Vagina (tissue), 2 donors: ENCODE results near the gene PHLDB2.

Experiments
- POLR2A ChIP-seq, 2 donors: fragments of 450-650 bp; IDR thresholded peaks; one replicate each; pipeline ENCODE4 v1.6.1; 2017; ENCODE audit warnings: antibody characterized with exemption in 2 of 2, mild to moderate bottlenecking in 2 of 2, moderate library complexity in 2 of 2
- POLR2AphosphoS5 ChIP-seq, 2 donors: sonication (generic); formaldehyde crosslinking; IDR thresholded peaks; one replicate each; pipeline ENCODE4 v1.9.0; 2017; ENCODE audit warnings: antibody characterized with exemption in 2 of 2, mild to moderate bottlenecking in 2 of 2, low read depth in 1 of 2; ENCODE audit not compliant: insufficient read depth in 1 of 2
- TF ChIP-seq, protein P1 (sequence below), 3 experiments: fragments of 450-650 bp in 2 of 3; fragments of 200-600 bp in 1 of 3; sonication (generic) in 1 of 3; IDR thresholded peaks; one replicate each; pipeline ENCODE4 v1.5.1; 2017 to 2019; ENCODE audit warnings: antibody characterized with exemption in 3 of 3, mild to moderate bottlenecking in 2 of 3, moderate library complexity in 2 of 3

DNA sequence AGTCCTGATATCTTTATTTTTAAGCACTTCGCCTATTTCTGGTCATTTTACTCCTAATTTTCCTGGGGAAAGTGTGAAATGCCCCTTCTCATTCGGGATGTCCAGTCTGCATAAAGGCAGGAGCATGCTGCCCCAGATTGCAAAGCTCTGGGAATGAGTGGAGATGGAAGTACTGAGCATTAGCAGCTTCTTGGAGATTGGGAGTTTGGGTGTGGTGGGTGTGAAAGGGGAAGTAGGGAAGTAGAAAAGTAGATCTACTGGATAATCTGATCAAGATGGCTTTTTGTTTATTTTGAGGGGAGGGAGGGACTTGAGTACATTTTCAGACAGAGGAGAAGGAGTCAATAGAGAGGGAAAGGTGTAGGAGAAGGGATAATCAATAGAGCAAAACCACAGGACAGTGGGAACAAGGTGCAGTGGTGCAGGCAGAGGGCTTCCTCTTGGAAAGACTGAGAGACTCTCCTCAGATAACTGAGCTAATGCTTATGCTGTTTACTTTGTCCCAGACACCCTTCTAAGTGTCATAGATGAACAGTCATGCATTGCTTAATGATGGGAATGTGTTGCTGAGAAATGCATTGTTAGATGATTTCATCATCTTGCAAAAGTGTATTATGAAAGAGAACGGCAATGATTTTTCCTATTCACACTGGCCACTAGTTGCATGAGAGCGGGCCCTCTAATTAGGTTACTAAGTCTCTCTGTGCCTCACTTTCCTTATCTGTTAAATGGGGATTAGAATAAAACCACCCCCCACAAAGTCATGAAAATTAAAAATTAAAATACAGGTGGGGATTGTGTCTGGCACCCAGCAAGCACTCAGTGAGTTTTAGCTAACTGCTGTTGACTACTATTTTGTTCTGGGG, 45.5 kb downstream of the PHLDB2 start:
- no peak for TF ChIP-seq POLR2A (IDR thresholded peaks at IDR 0.05)
- TF ChIP-seq, protein P1, sequence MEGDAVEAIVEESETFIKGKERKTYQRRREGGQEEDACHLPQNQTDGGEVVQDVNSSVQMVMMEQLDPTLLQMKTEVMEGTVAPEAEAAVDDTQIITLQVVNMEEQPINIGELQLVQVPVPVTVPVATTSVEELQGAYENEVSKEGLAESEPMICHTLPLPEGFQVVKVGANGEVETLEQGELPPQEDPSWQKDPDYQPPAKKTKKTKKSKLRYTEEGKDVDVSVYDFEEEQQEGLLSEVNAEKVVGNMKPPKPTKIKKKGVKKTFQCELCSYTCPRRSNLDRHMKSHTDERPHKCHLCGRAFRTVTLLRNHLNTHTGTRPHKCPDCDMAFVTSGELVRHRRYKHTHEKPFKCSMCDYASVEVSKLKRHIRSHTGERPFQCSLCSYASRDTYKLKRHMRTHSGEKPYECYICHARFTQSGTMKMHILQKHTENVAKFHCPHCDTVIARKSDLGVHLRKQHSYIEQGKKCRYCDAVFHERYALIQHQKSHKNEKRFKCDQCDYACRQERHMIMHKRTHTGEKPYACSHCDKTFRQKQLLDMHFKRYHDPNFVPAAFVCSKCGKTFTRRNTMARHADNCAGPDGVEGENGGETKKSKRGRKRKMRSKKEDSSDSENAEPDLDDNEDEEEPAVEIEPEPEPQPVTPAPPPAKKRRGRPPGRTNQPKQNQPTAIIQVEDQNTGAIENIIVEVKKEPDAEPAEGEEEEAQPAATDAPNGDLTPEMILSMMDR (IDR thresholded peaks at IDR 0.05) = no peak
- TF ChIP-seq POLR2AphosphoS5 (IDR thresholded peaks at IDR 0.05; ENCODE audit: insufficient read depth in 1 of 2, low read depth in 1 of 2) = peak in 1 of 2 donors; percentile 73
